AG09309 (cell line): Measurements from ENCODE around the gene NEDD9.

Experiments
- DNase-seq: peaks from one replicate; pipeline ENCODE4 v3.0.0-alpha.2; 2010; ENCODE audit warnings: low read depth
- H3K4me3 ChIP-seq: 2 replicates; pipeline ENCODE4 v1.5.1; 2011; ENCODE audit warnings: mild to moderate bottlenecking, low read depth, low read length, moderate library complexity; ENCODE audit not compliant: control insufficient read depth
- TF ChIP-seq, protein P1 (sequence below): IDR thresholded peaks from 2 replicates; pipeline ENCODE4 v1.5.1; 2011; ENCODE audit warnings: mild to moderate bottlenecking, low read depth, low read length, inconsistent platforms; ENCODE audit not compliant: insufficient read depth, control insufficient read depth; ENCODE audit errors: missing control alignments

NEDD9 gene

DNA sequence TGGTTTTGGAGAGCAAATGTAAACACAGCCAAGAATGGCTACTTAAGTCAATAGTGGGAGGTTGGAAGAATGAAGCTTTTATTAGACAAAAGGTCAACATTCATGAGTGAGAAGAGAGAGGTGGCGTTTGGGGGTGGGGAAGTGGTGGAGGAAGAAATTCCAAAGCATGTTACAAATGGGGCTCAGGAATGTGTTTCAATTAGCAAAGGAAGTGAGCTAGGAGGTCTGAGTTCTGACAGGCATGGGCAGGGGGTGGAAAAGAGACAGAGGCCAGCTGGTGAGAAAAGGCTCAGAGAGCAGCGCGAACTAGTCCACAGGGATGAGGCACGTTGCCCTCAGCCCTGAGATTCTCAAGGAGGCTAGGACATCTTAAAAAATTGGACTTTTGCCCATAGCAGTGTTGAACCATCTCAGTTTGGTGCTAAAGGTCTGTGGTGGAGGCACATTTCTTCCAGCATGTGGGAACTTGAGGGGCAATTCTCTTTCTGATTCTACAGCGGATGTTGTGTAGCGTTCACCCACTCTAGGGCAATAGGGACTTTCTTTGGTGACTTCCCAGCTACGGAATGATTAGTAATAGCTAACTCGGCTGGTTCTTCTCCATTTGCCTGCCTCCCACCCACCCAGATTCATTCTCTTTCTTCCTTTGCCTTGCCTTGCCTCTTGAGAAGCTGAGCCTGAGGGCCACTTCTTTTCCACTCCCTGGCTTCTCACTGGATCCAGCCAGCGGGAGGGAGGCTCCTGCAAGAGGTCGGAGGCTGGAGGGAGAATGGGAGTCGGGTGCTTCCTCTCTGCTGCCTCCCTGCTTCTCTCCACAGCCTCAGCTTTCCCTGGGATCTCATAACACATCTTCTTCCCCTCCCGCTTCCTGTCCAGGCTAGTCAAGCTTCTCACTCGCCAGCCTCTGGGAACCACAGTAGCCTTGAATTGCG lies 45.1 kb upstream of the NEDD9 start:
- H3K4me3 ChIP-seq: no peak overlapping the region
- peak; percentile 73 for DNase-seq
- TF ChIP-seq, protein P1, sequence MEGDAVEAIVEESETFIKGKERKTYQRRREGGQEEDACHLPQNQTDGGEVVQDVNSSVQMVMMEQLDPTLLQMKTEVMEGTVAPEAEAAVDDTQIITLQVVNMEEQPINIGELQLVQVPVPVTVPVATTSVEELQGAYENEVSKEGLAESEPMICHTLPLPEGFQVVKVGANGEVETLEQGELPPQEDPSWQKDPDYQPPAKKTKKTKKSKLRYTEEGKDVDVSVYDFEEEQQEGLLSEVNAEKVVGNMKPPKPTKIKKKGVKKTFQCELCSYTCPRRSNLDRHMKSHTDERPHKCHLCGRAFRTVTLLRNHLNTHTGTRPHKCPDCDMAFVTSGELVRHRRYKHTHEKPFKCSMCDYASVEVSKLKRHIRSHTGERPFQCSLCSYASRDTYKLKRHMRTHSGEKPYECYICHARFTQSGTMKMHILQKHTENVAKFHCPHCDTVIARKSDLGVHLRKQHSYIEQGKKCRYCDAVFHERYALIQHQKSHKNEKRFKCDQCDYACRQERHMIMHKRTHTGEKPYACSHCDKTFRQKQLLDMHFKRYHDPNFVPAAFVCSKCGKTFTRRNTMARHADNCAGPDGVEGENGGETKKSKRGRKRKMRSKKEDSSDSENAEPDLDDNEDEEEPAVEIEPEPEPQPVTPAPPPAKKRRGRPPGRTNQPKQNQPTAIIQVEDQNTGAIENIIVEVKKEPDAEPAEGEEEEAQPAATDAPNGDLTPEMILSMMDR: no peak

DNA sequence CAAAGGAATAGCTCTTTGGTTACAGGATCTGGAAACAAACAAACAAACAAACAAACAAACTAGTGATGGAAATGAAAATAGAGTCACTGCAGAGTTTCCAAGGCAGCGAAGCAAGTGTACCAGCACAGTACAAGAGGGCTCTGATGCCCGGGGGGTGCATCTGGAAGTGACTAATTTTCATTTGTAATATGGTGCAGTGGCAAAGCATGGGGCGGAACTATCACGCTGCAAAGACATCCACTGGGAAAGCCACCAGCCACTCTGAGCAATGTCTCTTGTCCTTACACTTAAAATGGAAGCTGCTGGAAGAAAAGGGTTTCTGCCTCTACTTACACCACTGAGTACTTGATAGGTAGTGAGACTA lies 44.4 kb upstream of the NEDD9 start:
- TF ChIP-seq, protein P1: no peak
- no peak for DNase-seq
- no peak overlapping the region for H3K4me3 ChIP-seq

DNA sequence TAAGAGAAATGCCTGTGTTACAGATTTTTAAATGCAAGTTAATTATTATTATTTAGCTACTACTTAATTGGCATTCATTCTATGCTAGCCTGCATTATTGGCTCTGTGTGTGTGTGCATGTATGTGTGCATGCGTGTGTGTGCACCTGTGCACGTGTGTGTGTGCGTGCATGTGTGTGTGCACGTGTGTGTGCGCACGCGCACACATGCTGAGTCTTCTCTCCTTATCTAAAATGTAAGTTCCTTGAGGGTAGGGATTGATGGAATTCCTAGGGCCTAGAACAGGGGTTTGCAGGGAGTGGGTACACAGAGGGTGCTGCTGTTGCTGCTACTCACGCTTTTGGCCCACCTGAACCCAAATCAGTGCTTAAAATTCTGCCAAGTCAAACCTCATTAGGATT lies 43.8 kb upstream of the NEDD9 start:
- TF ChIP-seq, protein P1: no peak
- H3K4me3 ChIP-seq: no peak overlapping the region
- no peak for DNase-seq

DNA sequence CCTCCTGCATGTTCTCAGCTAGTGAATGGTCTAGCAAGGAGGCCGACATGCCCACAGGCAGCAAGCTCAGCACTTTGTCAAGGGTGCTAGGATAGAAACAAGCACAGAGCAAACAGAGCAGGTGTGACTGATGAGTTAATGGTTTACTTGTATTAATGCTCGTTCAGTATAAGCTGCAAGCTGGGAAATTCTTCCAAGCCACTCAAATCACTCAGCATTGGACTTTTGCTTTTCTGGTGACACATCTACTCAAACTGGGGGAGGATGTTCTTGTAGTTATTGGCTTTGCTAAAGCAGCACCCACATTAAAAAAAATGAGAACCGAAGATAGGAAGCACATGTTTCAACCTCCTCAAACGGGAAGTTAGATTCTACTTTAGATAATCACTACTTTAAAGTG lies 43.1 kb upstream of the NEDD9 start:
- no peak overlapping the region for H3K4me3 ChIP-seq
- DNase-seq: no peak
- TF ChIP-seq, protein P1: no peak

DNA sequence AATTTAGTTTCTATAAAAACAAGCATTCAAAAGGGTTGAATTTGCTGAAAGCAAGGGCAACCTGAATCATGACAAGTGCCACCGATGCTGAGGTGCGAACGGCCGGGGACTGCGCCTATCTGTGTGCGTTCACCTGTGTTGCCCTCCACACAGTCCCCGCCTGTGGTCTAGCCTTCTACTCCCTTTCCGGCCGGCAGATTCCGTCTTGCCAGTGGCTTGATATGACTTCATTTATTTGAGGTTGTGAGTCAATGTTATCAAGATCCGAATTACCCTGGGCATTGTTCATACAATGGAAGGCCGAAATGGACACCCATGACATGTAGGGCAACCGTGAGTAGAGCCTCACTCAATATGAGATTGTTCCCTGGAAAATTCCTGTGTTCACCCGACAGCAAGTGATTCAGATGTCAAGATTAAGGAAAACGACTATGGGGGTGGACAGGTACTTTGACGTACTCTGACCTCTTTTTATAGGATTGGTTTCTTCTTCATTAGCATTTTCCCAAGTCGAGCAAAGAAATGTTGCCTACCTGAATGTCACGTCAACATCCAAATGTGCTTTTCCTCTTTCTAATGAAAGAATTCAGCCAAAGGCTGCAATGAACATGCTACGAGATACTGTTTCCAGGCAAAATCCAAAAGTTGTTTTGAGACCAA lies 41.1 kb upstream of the NEDD9 start:
- TF ChIP-seq, protein P1: no peak
- H3K4me3 ChIP-seq: no peak overlapping the region
- no peak for DNase-seq

DNA sequence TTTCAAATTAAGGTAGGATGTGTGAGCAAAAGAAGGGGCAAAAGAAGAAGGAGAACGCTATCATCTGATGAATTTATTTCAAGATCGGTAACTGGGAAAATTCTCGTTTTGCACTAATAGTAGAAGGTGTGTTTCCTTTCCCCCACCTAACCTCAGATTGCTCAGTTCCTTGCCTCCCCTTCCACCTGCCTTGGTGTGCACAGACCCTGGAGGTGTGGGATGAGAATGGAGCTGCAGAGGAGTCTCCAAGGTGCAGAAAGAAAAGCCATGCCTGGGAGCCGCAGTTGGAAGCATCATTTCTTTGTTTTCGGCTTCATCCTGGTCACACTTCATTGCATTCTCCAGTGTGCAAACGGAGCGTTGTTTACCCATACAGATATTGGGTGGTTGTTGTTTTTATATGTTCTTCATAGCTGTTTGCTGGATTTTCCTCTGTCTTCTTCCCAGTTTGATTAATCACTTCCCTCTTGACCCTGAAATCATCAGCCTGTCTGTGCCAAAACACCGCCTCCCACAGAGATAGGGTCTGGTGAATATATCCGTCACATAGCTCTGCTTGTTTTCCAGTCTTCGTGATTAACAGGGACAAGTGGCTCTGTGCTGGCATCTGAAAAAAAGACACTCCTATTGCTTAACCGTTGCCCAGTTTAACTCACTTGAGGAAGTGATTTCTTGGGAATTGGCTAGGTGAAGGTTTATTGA lies 40.2 kb upstream of the NEDD9 start:
- TF ChIP-seq, protein P1: no peak
- no peak overlapping the region for H3K4me3 ChIP-seq
- no peak for DNase-seq
